RWPE2 (cell line): ENCODE data around the gene IL1RL2.
A peak's percentile ranks its signal among the peaks of the same experiment; 100 is the strongest.

Source experiments
- ATAC-seq: fragments of 200-7000 bp; cut with Tn5 transposase; 3 replicates; pipeline ENCODE4 v1.9.1; 2021; ENCODE audit warnings: low read depth
- DNase-seq: peaks from one replicate; pipeline ENCODE4 v3.0.0-alpha.2; 2020; ENCODE audit warnings: low spot score
- H3K27ac ChIP-seq: fragments of 450-650 bp; 2 replicates; pipeline ENCODE4 v1.5.1; 2017; ENCODE audit warnings: mild to moderate bottlenecking; ENCODE audit not compliant: poor library complexity, severe bottlenecking
- H3K27me3 ChIP-seq: fragments of 250-450 bp; sonication (Bioruptor Pico); 2 replicates; pipeline ENCODE4 v1.5.1; 2021; ENCODE audit warnings: mild to moderate bottlenecking, moderate library complexity; ENCODE audit not compliant: insufficient read depth, poor library complexity, severe bottlenecking
- H3K36me3 ChIP-seq: fragments of 250-450 bp; sonication (Bioruptor Pico); 2 replicates; pipeline ENCODE4 v1.5.1; 2020; ENCODE audit warnings: low read depth, mild to moderate bottlenecking, moderate library complexity
- H3K4me1 ChIP-seq: fragments of 250-450 bp; sonication (Bioruptor Pico); 2 replicates; pipeline ENCODE4 v1.5.1; 2021; ENCODE audit warnings: mild to moderate bottlenecking, moderate library complexity; ENCODE audit not compliant: insufficient read depth, poor library complexity, severe bottlenecking
- H3K4me3 ChIP-seq: fragments of 250-450 bp; sonication (Bioruptor Pico); 2 replicates; pipeline ENCODE4 v1.5.1; 2021; ENCODE audit warnings: mild to moderate bottlenecking, moderate library complexity; ENCODE audit not compliant: severe bottlenecking
- H3K9me3 ChIP-seq: fragments of 250-450 bp; sonication (Bioruptor Pico); 2 replicates; pipeline ENCODE4 v1.5.1; 2021; ENCODE audit warnings: mild to moderate bottlenecking, moderate library complexity; ENCODE audit not compliant: severe bottlenecking
- TF ChIP-seq, protein P1 (sequence below): fragments of 450-650 bp; IDR thresholded peaks from one replicate; pipeline ENCODE4 v1.5.1; 2017; ENCODE audit warnings: mild to moderate bottlenecking, moderate library complexity; ENCODE audit not compliant: poor library complexity, severe bottlenecking

Gene IL1RL2

DNA sequence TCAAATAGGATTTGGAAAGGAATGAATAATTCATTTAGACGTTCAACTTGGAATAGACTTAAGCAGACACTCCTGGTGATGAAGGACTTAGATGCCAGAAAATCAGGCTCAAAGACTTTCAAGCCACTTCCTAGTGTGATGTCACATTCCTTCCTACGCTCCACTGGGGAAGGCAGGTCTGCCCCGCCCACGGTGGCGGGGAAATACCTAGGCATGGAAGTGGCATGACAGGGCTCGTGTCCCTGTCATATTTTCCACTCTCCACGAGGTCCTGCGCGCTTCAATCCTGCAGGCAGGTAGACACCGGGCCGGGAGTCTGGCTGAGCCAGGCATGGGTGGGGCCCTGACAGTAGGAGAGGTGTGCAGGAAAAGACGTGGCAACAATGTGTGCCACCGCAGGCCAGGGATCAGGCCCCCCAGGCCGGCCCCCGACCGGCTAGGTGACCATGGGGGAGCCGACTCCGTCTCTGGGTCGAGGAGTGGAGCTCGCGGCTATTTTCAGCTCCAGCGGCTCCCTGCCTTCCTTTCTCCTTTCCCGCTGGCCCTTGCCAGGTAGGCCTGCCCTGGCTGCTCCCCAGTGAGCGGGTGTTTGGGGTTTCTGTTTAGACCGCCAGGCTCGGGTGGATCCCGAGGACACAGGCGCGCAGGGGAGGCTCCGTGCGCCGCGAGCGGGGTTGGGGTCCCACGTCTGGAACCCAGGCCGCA lies at the start of gene IL1RL2:
Gene IL1RL2 (plus strand): TSS at position 233 of the 705 bp plus-strand sequence. CDS start 845 bp downstream, outside the sequence.
- peak within 1 kb of the TSS; percentile 19 for H3K4me3 ChIP-seq
- no peaks in the 10 kb centered on the region for H3K9me3 ChIP-seq
- no peak within 1 kb of the TSS for H3K27ac ChIP-seq
- H3K27me3 ChIP-seq, result no peaks in the 10 kb centered on the region
- ATAC-seq (peak; percentile 51), DNase-seq (no peak)
- no peaks in the 10 kb centered on the region for H3K36me3 ChIP-seq
- peaks cover 4% of the 10 kb centered on the region for H3K4me1 ChIP-seq
- TF ChIP-seq, protein P1, sequence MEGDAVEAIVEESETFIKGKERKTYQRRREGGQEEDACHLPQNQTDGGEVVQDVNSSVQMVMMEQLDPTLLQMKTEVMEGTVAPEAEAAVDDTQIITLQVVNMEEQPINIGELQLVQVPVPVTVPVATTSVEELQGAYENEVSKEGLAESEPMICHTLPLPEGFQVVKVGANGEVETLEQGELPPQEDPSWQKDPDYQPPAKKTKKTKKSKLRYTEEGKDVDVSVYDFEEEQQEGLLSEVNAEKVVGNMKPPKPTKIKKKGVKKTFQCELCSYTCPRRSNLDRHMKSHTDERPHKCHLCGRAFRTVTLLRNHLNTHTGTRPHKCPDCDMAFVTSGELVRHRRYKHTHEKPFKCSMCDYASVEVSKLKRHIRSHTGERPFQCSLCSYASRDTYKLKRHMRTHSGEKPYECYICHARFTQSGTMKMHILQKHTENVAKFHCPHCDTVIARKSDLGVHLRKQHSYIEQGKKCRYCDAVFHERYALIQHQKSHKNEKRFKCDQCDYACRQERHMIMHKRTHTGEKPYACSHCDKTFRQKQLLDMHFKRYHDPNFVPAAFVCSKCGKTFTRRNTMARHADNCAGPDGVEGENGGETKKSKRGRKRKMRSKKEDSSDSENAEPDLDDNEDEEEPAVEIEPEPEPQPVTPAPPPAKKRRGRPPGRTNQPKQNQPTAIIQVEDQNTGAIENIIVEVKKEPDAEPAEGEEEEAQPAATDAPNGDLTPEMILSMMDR, result no peak

DNA sequence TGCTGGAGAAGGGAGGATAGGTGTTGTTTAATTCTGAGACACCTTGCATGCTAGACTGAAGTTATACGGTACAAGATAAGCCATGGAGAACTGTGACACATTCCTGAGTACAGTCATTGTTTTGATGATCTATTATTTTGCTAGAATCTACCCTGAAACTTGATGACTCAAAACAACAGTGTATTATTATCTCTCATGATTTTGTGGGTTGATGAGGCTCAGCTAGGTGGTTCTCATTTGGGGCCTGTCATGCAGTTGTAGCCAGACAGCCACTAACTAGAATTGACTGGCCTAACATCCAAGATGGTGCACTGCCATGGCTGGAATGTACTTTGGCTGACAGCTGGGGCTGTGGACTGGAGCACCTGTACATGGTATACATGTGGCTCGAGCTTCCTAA lies 49.7 kb upstream of the IL1RL2 start:
- H3K4me3 ChIP-seq, result no peak overlapping the region
- H3K27ac ChIP-seq, result no peak overlapping the region
- DNase-seq (no peak), ATAC-seq (no peak)
- TF ChIP-seq, protein P1, result no peak
- no peaks in the 10 kb centered on the region for H3K4me1 ChIP-seq
- H3K27me3 ChIP-seq, result no peaks in the 10 kb centered on the region
- H3K9me3 ChIP-seq, result no peaks in the 10 kb centered on the region
- H3K36me3 ChIP-seq, result no peaks in the 10 kb centered on the region

DNA sequence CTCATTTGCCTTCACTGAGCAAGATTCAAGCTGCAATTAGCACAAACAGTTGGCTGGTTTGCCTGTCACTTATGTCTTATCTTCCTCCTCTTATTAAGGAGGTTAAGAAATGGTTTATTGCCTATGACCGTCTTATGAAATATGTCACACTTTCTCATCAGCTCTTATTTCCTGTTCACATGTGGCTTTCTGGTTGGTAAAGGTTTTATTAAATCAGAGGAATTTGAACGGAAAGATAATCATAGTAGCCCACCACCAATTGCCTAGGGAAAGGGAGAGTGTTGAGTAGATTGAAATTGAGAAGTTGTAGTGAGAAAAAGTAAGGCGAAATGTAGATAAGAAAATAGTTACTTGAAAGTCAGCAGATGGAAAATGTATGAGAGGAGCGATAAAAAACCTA lies 48.5 kb upstream of the IL1RL2 start:
- TF ChIP-seq, protein P1, result no peak
- Histone ChIP-seq H3K9me3 (no peaks in the 10 kb centered on the region), H3K27ac (no peak overlapping the region), H3K4me1 (no peaks in the 10 kb centered on the region), H3K27me3 (no peaks in the 10 kb centered on the region), H3K36me3 (no peaks in the 10 kb centered on the region), H3K4me3 (no peak overlapping the region)
- ATAC-seq (no peak), DNase-seq (no peak)

DNA sequence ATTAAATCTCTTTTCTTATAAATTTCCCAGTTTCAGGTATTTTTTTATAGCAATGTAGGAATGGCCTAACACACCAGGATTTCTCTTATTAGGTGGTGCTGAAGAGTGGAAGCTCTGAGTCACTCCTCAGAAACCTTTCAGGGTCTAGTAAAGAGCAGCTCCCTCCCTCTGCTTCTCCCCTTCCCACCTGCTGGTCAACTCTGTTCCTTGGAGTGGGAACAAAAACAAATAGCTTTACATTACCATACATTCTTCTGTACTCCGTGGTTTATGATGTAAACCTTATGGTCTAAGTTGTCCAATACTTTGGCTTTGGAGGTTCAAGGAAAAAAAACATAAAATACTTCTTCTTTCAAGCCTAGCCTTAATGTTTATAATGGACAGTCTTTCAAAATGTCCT lies 47.0 kb upstream of the IL1RL2 start:
- DNase-seq (no peak), ATAC-seq (no peak)
- TF ChIP-seq, protein P1, result no peak
- H3K36me3 ChIP-seq, result no peaks in the 10 kb centered on the region
- H3K27ac ChIP-seq, result no peak overlapping the region
- H3K4me1 ChIP-seq, result no peaks in the 10 kb centered on the region
- H3K9me3 ChIP-seq, result no peaks in the 10 kb centered on the region
- H3K4me3 ChIP-seq, result no peak overlapping the region
- H3K27me3 ChIP-seq, result no peaks in the 10 kb centered on the region

DNA sequence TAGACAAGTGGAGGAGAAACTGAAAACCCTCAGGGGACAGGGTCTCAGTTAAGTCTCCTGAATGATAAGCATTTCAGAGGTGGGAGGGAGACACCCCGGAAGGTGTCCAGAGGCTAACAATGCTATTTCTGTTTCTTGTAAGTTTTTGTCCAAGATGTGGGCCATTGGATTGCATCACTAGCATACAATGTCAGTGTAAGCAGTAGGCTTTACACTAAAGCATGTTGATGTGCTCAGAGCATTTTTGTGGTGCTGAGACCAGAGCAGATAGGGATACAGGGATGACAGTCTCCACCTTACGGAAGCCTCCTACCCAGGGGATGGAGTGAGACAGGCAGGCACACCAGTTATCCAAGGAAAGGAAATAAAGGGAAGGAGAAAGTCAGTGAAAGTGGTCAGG lies 46.4 kb upstream of the IL1RL2 start:
- H3K9me3 ChIP-seq, result no peaks in the 10 kb centered on the region
- TF ChIP-seq, protein P1, result no peak
- no peak for ATAC-seq
- no peaks in the 10 kb centered on the region for H3K27me3 ChIP-seq
- no peaks in the 10 kb centered on the region for H3K36me3 ChIP-seq
- no peak overlapping the region for H3K27ac ChIP-seq
- H3K4me3 ChIP-seq, result no peak overlapping the region
- DNase-seq, result no peak
- H3K4me1 ChIP-seq, result no peaks in the 10 kb centered on the region
